ENCODE measurements around the gene ADSL. TPM values are rescaled to one million over a fixed set of nuclear protein-coding genes. Genes with fewer than 3 reads are reported as not detected.

ADSL gene
- total RNA-seq, 1 donor from 2014 or later: 135 TPM

DNA sequence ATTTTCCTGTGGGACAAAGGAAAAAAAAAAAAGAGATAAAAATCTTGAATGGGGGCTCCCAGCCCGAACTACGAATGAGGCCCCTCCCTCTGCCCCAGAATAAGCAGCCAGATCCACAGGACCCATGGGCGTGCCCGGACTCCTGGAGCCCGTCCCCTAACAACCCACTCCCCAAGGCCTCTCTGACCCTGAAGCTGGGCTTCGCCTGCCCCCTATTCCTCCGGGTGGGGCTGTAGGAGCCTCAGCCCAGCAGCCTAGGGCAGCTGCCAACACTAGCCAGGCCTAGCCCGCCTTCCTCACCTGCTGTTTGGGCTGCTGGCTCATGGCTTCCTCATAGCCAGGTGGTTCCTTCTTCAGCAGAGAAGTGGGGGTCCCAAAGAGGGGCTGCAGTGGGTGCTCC, 70.7 kb downstream of the ADSL start:
- Mint-ChIP-seq H3K27me3 (ENCODE audit: insufficient read depth, low read depth) (peaks cover 3% of the 10 kb centered on the region), H3K4me1 (peaks cover 3% of the 10 kb centered on the region), H3K27ac (no peak overlapping the region), H3K36me3 (peaks cover 16% of the 10 kb centered on the region), H3K9me3 (no peaks in the 10 kb centered on the region), H3K4me3 (no peak overlapping the region)
- no peak for DNase-seq (ENCODE audit: low spot score)
- Histone ChIP-seq H3K27ac (no peak overlapping the region), H4K20me1 (ENCODE audit: low read depth) (no peaks in the 10 kb centered on the region), H3K9me3 (ENCODE audit: low read depth) (no peaks in the 10 kb centered on the region), H3K9ac (no peak overlapping the region), H3K4me2 (no peak overlapping the region), H2AFZ (replicated peaks) (no peak overlapping the region), H3K4me1 (no peaks in the 10 kb centered on the region), H3K36me3 (no peaks in the 10 kb centered on the region), H3K79me2 (ENCODE audit: low read depth) (no peaks in the 10 kb centered on the region), H3K27me3 (no peaks in the 10 kb centered on the region), H3K4me3 (no peak overlapping the region), H3F3A (ENCODE audit: low read depth) (peaks cover 5% of the 10 kb centered on the region)
- TF ChIP-seq, protein P1, sequence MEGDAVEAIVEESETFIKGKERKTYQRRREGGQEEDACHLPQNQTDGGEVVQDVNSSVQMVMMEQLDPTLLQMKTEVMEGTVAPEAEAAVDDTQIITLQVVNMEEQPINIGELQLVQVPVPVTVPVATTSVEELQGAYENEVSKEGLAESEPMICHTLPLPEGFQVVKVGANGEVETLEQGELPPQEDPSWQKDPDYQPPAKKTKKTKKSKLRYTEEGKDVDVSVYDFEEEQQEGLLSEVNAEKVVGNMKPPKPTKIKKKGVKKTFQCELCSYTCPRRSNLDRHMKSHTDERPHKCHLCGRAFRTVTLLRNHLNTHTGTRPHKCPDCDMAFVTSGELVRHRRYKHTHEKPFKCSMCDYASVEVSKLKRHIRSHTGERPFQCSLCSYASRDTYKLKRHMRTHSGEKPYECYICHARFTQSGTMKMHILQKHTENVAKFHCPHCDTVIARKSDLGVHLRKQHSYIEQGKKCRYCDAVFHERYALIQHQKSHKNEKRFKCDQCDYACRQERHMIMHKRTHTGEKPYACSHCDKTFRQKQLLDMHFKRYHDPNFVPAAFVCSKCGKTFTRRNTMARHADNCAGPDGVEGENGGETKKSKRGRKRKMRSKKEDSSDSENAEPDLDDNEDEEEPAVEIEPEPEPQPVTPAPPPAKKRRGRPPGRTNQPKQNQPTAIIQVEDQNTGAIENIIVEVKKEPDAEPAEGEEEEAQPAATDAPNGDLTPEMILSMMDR (IDR thresholded peaks at IDR 0.05): no peak
- TF ChIP-seq EZH2 (IDR thresholded peaks at IDR 0.05): no peak
- no peak for TF ChIP-seq EZH2phosphoT487 (IDR thresholded peaks at IDR 0.05)

DNA sequence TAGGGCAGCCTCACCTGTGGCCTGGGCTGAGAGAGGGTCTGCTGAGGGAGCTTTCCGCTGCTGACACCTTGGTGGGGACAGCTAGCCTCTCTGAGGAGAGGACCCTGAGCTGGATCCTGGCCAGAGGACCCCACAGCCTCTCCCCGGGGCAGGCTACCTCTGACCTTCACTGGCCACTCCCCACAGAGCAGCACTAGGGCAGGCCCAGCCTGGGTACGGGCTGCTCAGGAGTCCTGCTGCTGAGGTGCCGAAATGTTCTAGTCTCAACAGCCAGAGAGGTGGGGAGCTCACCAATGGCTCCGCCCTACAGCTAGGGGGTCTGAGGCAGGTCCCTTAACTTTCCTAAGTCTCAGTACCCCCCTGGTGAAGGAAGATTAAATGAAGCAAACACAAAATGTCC, 71.6 kb downstream of the ADSL start:
- no peak overlapping the region for H3K9ac ChIP-seq
- no peak overlapping the region for H2AFZ ChIP-seq (replicated peaks)
- H3K4me1 ChIP-seq: no peaks in the 10 kb centered on the region
- Mint-ChIP-seq H3K27ac (no peak overlapping the region), H3K9me3 (no peaks in the 10 kb centered on the region), H3K4me3 (no peak overlapping the region), H3K4me1 (peaks cover 3% of the 10 kb centered on the region), H3K36me3 (peaks cover 18% of the 10 kb centered on the region), H3K27me3 (ENCODE audit: insufficient read depth, low read depth) (peaks cover 3% of the 10 kb centered on the region)
- H3K4me2 ChIP-seq: no peak overlapping the region
- no peaks in the 10 kb centered on the region for H4K20me1 ChIP-seq (ENCODE audit: low read depth)
- no peaks in the 10 kb centered on the region for H3K9me3 ChIP-seq (ENCODE audit: low read depth)
- DNase-seq (ENCODE audit: low spot score): no peak
- no peaks in the 10 kb centered on the region for H3K79me2 ChIP-seq (ENCODE audit: low read depth)
- no peaks in the 10 kb centered on the region for H3K27me3 ChIP-seq
- H3K36me3 ChIP-seq: no peaks in the 10 kb centered on the region
- no peak overlapping the region for H3K4me3 ChIP-seq
- no peak overlapping the region for H3K27ac ChIP-seq
- no peak for TF ChIP-seq EZH2 (IDR thresholded peaks at IDR 0.05)
- TF ChIP-seq, protein P1 (IDR thresholded peaks at IDR 0.05): no peak
- TF ChIP-seq EZH2phosphoT487 (IDR thresholded peaks at IDR 0.05): no peak
- no peaks in the 10 kb centered on the region for H3F3A ChIP-seq (ENCODE audit: low read depth)

DNA sequence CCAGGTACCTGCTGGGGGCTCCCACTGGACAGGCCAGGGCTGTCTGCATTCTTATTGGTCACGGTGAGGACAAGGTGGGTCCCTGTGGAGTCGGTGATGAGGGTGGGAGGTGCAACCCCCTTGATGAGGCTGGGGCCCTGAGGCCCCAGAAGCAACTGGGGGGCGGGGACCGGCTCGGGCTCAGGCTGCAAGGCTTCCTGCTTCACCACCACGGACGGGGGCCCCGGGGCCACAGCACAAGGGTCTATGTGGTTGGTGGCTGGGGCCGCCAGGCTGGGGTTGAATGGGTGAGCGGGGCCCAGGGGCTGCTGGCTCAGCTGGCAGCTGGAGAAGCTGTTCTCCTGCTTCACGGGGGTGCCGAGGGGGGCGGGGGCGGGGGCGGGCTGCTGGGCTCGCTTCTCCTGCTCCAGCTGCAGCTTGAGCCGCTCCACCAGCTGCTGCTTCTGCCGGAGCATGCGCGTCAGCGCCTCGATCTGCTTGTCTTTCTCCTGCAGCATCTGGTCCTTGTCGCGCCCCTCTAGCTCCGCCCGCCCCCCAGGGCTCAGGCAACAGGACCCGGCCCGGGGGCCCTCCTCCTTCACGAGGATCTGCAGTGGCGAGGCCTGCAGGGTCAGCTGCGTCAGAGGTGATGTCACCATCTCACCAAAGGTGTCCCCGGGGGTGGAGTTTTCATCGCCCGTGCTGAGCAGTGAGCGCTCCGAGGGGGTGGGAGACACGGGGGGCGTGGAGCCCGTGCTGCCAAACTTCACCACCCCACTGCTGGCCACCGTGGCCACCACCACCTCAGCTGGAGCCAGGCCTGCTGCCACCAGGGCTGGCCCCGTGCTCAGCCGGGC, 72.3 kb downstream of the ADSL start:
- Mint-ChIP-seq H3K4me3 (no peak overlapping the region), H3K27ac (no peak overlapping the region), H3K36me3 (peaks cover 21% of the 10 kb centered on the region), H3K4me1 (peaks cover 3% of the 10 kb centered on the region), H3K27me3 (ENCODE audit: insufficient read depth, low read depth) (peaks cover 3% of the 10 kb centered on the region), H3K9me3 (no peaks in the 10 kb centered on the region)
- H3K79me2 ChIP-seq (ENCODE audit: low read depth): no peaks in the 10 kb centered on the region
- peak; percentile 14 for DNase-seq (ENCODE audit: low spot score)
- no peaks in the 10 kb centered on the region for H3F3A ChIP-seq (ENCODE audit: low read depth)
- no peaks in the 10 kb centered on the region for H3K4me1 ChIP-seq
- TF ChIP-seq, protein P1 (IDR thresholded peaks at IDR 0.05): no peak
- TF ChIP-seq EZH2phosphoT487 (IDR thresholded peaks at IDR 0.05) (no peak), EZH2 (IDR thresholded peaks at IDR 0.05) (no peak)
- no peak overlapping the region for H3K27ac ChIP-seq
- H3K9me3 ChIP-seq (ENCODE audit: low read depth): no peaks in the 10 kb centered on the region
- no peaks in the 10 kb centered on the region for H3K36me3 ChIP-seq
- no peak overlapping the region for H3K4me2 ChIP-seq
- no peak overlapping the region for H2AFZ ChIP-seq (replicated peaks)
- H3K27me3 ChIP-seq: no peaks in the 10 kb centered on the region
- no peak overlapping the region for H3K9ac ChIP-seq
- no peaks in the 10 kb centered on the region for H4K20me1 ChIP-seq (ENCODE audit: low read depth)
- H3K4me3 ChIP-seq: no peak overlapping the region
